WTC11 (cell line): ENCODE data around the gene TRAPPC3. TPM values are rescaled to one million over a fixed set of nuclear protein-coding genes. Genes with fewer than 3 reads are reported as not detected.

Experiments used
- ATAC-seq: fragments of 200-7000 bp; cut with Tn5 transposase; 2 replicates; pipeline ENCODE4 v1.10.0; 2021; ENCODE audit warnings: mild to moderate bottlenecking, moderate library complexity
- CTCF ChIA-PET: fragments of 300-600 bp; sonication (Branson Sonifier 250); formaldehyde crosslinking; loops from one replicate; lab custom pipeline; 2021; ENCODE audit warnings: antibody characterized with exemption; lab: Charles Lee
- POLR2A ChIA-PET: fragments of 350-600 bp; sonication (Branson Sonifier 250); formaldehyde crosslinking; loops from one replicate; lab custom pipeline; 2021; ENCODE audit warnings: antibody characterized with exemption; lab: Charles Lee
- DNase-seq: peaks from one replicate; pipeline ENCODE4 v3.0.0; 2021; ENCODE audit warnings: low spot score
- H3K27ac Mint-ChIP-seq: 2 replicates; pipeline ENCODE4 v1.8.0; 2021; ENCODE audit warnings: mixed read lengths
- H3K27me3 Mint-ChIP-seq: 2 replicates; pipeline ENCODE4 v1.8.0; 2021; ENCODE audit warnings: low read depth, mild to moderate bottlenecking, moderate library complexity, mixed read lengths
- H3K36me3 Mint-ChIP-seq: 2 replicates; pipeline ENCODE4 v1.8.0; 2021; ENCODE audit warnings: mixed read lengths
- H3K4me1 Mint-ChIP-seq: 2 replicates; pipeline ENCODE4 v1.8.0; 2022; ENCODE audit warnings: mixed read lengths
- H3K4me3 Mint-ChIP-seq: 2 replicates; pipeline ENCODE4 v1.8.0; 2021; ENCODE audit warnings: mild to moderate bottlenecking, moderate library complexity, mixed read lengths
- H3K9me3 Mint-ChIP-seq: 2 replicates; pipeline ENCODE4 v1.8.0; 2021; ENCODE audit warnings: mixed read lengths
- CBFB ChIP-seq: sonication (generic); formaldehyde crosslinking; IDR thresholded peaks from 2 replicates; pipeline ENCODE4 v1.8.1; 2022; ENCODE audit warnings: mild to moderate bottlenecking, low read depth, missing genetic modification reagents
- ELF4 ChIP-seq: sonication (generic); formaldehyde crosslinking; IDR thresholded peaks from 2 replicates; pipeline ENCODE4 v1.8.1; 2022; ENCODE audit warnings: low read depth, mild to moderate bottlenecking, moderate library complexity, missing genetic modification reagents
- EMX1 ChIP-seq: fragments of 250-450 bp; sonication (Bioruptor Pico); IDR thresholded peaks from 2 replicates; pipeline ENCODE4 v1.8.0; 2021; ENCODE audit warnings: mild to moderate bottlenecking
- GRHL2 ChIP-seq: fragments of 250-450 bp; sonication (Bioruptor Pico); IDR thresholded peaks from 2 replicates; pipeline ENCODE4 v1.8.0; 2022; ENCODE audit warnings: mild to moderate bottlenecking, moderate library complexity; ENCODE audit not compliant: insufficient replicate concordance, severe bottlenecking
- MXD4 ChIP-seq: fragments of 250-450 bp; sonication (Bioruptor Pico); IDR thresholded peaks from 2 replicates; pipeline ENCODE4 v1.8.0; 2021; ENCODE audit warnings: mild to moderate bottlenecking, moderate library complexity, borderline replicate concordance
- NR3C1 ChIP-seq: sonication (generic); formaldehyde crosslinking; conservative IDR thresholded peaks from 2 replicates; pipeline ENCODE4 v1.8.1; 2023; ENCODE audit warnings: low read depth, mild to moderate bottlenecking, missing genetic modification reagents
- SOX15 ChIP-seq: fragments of 250-450 bp; sonication (Bioruptor Pico); IDR thresholded peaks from 2 replicates; pipeline ENCODE4 v1.9.0; 2021; ENCODE audit warnings: mild to moderate bottlenecking
- SP1 ChIP-seq: sonication (generic); formaldehyde crosslinking; conservative IDR thresholded peaks from 2 replicates; pipeline ENCODE4 v1.8.1; 2022; ENCODE audit warnings: missing genetic modification reagents
- ZNF263 ChIP-seq: sonication (generic); formaldehyde crosslinking; IDR thresholded peaks from 2 replicates; pipeline ENCODE4 v1.8.1; 2022; ENCODE audit warnings: low read depth, mild to moderate bottlenecking, moderate library complexity, missing genetic modification reagents
- ZNF317 ChIP-seq: sonication (generic); formaldehyde crosslinking; IDR thresholded peaks from 2 replicates; pipeline ENCODE4 v1.8.1; 2023; ENCODE audit warnings: low read depth, mild to moderate bottlenecking, moderate library complexity, missing genetic modification reagents, borderline replicate concordance
- total RNA-seq: library from RNA; stranded (reverse); gene quantifications from 3 replicates; pipeline ENCODE4 v1.2.3, GENCODE V29; 2021
- TF ChIP-seq, protein P1 (sequence below): fragments of 250-450 bp; sonication (Bioruptor Pico); IDR thresholded peaks from 2 replicates; pipeline ENCODE4 v1.9.0; 2021; ENCODE audit warnings: mild to moderate bottlenecking
- TF ChIP-seq, protein P2 (sequence below): sonication (generic); formaldehyde crosslinking; IDR thresholded peaks from 2 replicates; pipeline ENCODE4 v1.8.1; 2022; ENCODE audit warnings: mild to moderate bottlenecking, moderate library complexity, missing genetic modification reagents
- TF ChIP-seq, protein P3 (sequence below): sonication (generic); formaldehyde crosslinking; IDR thresholded peaks from 2 replicates; pipeline ENCODE4 v1.8.0; 2022; ENCODE audit warnings: mild to moderate bottlenecking, missing genetic modification reagents
- TF ChIP-seq, protein P4 (sequence below): sonication (generic); formaldehyde crosslinking; IDR thresholded peaks from 2 replicates; pipeline ENCODE4 v1.8.1; 2023; ENCODE audit warnings: mild to moderate bottlenecking, missing genetic modification reagents, moderate library complexity
- TF ChIP-seq, protein P5 (sequence below): sonication (generic); formaldehyde crosslinking; IDR thresholded peaks from 2 replicates; pipeline ENCODE4 v1.8.0; 2023; ENCODE audit warnings: missing genetic modification reagents, mild to moderate bottlenecking, borderline replicate concordance

Gene TRAPPC3
- total RNA-seq, 1 experiment from 2014 or later: 48.9 TPM

DNA sequence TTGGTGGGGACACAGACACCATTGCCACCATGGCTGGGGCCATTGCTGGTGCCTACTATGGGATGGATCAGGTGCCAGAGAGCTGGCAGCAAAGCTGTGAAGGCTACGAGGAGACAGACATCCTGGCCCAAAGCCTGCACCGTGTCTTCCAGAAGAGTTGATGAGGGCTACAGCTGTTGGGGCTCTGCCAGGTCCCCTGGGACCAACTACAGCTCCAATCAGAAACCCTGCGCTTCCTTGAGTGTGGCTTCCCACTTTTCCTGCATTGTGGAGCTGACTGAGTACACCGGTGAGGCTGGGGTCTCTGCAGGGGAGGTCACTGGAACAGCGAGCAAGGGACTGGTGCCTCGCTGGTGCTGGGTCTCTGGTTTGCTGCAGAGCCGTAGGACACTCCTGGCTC, 56.1 kb downstream of the TRAPPC3 start:
- DNase-seq (peak; percentile 3), ATAC-seq (no peak)
- Mint-ChIP-seq H3K4me1 (peaks cover 24% of the 10 kb centered on the region), H3K27ac (no peak overlapping the region), H3K9me3 (no peaks in the 10 kb centered on the region), H3K27me3 (no peaks in the 10 kb centered on the region), H3K4me3 (no peak overlapping the region), H3K36me3 (peaks cover 26% of the 10 kb centered on the region)
- POLR2A ChIA-PET: no interaction called here
- CTCF ChIA-PET: no interaction called here
- no peak for TF ChIP-seq SOX15
- no peak for TF ChIP-seq GRHL2 (CRISPR knock-in tag)
- TF ChIP-seq, protein P1, sequence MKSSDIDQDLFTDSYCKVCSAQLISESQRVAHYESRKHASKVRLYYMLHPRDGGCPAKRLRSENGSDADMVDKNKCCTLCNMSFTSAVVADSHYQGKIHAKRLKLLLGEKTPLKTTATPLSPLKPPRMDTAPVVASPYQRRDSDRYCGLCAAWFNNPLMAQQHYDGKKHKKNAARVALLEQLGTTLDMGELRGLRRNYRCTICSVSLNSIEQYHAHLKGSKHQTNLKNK (CRISPR knock-in tag): no peak
- TF ChIP-seq MXD4 (CRISPR knock-in tag): no peak
- TF ChIP-seq, protein P2, sequence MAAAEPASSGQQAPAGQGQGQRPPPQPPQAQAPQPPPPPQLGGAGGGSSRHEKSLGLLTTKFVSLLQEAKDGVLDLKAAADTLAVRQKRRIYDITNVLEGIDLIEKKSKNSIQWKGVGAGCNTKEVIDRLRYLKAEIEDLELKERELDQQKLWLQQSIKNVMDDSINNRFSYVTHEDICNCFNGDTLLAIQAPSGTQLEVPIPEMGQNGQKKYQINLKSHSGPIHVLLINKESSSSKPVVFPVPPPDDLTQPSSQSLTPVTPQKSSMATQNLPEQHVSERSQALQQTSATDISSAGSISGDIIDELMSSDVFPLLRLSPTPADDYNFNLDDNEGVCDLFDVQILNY (CRISPR knock-in tag): no peak
- TF ChIP-seq EMX1 (CRISPR knock-in tag): no peak
- TF ChIP-seq NR3C1 (CRISPR knock-in tag): no peak

DNA sequence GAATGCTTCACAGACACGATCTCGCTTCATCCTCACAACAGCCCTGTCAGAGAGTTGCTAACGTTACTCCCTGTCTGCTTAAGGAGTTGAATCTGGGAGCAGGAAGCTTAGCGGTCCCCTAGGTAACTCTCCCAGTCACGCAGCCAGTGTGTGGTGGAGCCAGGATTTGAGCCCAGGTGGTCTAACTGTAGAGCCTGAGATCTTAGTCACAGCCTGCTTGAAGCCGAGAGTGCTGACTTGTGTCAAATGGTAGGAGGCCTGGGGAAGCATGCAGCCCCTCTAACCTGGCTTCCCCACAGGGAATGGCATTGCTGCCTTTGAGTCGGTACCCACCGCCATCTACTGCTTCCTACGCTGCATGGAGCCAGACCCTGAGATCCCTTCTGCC, 56.5 kb downstream of the TRAPPC3 start:
- Mint-ChIP-seq H3K36me3 (peaks cover 26% of the 10 kb centered on the region), H3K9me3 (no peaks in the 10 kb centered on the region), H3K4me3 (no peak overlapping the region), H3K27ac (no peak overlapping the region), H3K27me3 (no peaks in the 10 kb centered on the region)
- TF ChIP-seq ELF4 (CRISPR knock-in tag): no peak
- no peak for TF ChIP-seq ZNF317 (CRISPR knock-in tag)
- no peak for TF ChIP-seq CBFB (CRISPR knock-in tag)
- TF ChIP-seq, protein P1 (CRISPR knock-in tag): no peak
- TF ChIP-seq, protein P3, sequence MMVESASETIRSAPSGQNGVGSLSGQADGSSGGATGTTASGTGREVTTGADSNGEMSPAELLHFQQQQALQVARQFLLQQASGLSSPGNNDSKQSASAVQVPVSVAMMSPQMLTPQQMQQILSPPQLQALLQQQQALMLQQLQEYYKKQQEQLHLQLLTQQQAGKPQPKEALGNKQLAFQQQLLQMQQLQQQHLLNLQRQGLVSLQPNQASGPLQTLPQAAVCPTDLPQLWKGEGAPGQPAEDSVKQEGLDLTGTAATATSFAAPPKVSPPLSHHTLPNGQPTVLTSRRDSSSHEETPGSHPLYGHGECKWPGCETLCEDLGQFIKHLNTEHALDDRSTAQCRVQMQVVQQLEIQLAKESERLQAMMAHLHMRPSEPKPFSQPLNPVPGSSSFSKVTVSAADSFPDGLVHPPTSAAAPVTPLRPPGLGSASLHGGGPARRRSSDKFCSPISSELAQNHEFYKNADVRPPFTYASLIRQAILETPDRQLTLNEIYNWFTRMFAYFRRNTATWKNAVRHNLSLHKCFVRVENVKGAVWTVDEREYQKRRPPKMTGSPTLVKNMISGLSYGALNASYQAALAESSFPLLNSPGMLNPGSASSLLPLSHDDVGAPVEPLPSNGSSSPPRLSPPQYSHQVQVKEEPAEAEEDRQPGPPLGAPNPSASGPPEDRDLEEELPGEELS (CRISPR knock-in tag): no peak
- no peak for TF ChIP-seq ZNF263 (CRISPR knock-in tag)
- no peak for TF ChIP-seq SP1 (CRISPR knock-in tag)
- TF ChIP-seq, protein P4, sequence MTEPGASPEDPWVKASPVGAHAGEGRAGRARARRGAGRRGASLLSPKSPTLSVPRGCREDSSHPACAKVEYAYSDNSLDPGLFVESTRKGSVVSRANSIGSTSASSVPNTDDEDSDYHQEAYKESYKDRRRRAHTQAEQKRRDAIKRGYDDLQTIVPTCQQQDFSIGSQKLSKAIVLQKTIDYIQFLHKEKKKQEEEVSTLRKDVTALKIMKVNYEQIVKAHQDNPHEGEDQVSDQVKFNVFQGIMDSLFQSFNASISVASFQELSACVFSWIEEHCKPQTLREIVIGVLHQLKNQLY (CRISPR knock-in tag): no peak
- TF ChIP-seq, protein P5, sequence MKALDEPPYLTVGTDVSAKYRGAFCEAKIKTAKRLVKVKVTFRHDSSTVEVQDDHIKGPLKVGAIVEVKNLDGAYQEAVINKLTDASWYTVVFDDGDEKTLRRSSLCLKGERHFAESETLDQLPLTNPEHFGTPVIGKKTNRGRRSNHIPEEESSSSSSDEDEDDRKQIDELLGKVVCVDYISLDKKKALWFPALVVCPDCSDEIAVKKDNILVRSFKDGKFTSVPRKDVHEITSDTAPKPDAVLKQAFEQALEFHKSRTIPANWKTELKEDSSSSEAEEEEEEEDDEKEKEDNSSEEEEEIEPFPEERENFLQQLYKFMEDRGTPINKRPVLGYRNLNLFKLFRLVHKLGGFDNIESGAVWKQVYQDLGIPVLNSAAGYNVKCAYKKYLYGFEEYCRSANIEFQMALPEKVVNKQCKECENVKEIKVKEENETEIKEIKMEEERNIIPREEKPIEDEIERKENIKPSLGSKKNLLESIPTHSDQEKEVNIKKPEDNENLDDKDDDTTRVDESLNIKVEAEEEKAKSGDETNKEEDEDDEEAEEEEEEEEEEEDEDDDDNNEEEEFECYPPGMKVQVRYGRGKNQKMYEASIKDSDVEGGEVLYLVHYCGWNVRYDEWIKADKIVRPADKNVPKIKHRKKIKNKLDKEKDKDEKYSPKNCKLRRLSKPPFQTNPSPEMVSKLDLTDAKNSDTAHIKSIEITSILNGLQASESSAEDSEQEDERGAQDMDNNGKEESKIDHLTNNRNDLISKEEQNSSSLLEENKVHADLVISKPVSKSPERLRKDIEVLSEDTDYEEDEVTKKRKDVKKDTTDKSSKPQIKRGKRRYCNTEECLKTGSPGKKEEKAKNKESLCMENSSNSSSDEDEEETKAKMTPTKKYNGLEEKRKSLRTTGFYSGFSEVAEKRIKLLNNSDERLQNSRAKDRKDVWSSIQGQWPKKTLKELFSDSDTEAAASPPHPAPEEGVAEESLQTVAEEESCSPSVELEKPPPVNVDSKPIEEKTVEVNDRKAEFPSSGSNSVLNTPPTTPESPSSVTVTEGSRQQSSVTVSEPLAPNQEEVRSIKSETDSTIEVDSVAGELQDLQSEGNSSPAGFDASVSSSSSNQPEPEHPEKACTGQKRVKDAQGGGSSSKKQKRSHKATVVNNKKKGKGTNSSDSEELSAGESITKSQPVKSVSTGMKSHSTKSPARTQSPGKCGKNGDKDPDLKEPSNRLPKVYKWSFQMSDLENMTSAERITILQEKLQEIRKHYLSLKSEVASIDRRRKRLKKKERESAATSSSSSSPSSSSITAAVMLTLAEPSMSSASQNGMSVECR (CRISPR knock-in tag): no peak
- TF ChIP-seq, all 79 proteins: peak for 0
- ATAC-seq (no peak), DNase-seq (no peak)
- POLR2A ChIA-PET: no interaction called here
- peaks cover 24% of the 10 kb centered on the region for H3K4me1 Mint-ChIP-seq
- CTCF ChIA-PET: no interaction called here
